ENCODE measurements around the gene ATOH8. TPM values are rescaled to one million over a fixed set of nuclear protein-coding genes. Genes with fewer than 3 reads are reported as not detected.

Gene ATOH8
- total RNA-seq, 1 experiment from 2014 or later = 7.2 TPM

DNA sequence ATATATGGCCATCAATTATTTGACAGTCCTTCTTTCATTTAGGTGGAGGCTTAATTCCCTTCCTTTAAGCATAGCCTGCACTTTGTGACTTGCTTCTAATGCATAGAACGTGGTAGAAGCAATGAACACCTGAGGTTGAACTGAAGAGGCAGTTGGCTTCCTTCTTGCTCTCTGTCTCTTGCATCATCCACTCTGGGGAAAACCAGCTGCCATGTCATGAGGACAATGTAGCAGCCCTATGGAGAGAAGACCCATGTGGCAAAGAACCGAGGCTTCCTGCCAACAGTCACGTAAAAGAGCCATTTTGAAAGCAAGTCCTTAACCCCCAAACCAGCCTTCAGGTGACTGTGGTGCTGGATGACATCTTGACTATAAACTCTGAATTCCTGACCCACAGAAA lies 46.8 kb downstream of the ATOH8 start:
- DNase-seq (ENCODE audit: low read depth) = no peak

DNA sequence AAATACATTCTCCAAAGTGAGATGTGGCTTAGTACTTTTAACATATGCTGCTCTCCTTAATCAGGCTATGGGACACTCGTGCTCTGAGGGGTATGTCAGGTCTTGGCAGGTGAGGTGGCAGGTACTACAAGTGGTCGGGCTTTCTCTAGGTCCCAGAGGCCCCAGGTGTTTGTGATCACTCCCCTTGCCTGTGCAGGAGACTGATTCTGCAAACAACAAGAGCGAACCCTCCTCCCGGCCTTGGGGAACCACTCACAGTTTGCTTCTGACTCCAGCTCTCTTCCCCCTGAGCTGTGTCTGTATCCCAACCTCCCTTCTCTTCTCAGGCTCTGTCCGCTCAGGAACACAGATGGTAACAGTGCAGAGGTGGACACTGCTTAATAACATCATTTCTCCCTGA lies 48.1 kb downstream of the ATOH8 start:
- no peak for DNase-seq (ENCODE audit: low read depth)

- no peak for DNase-seq (ENCODE audit: low read depth)
Measured at GRCh38 chr2:85802354-85803103, 48.7 kb downstream of the ATOH8 start.

DNA sequence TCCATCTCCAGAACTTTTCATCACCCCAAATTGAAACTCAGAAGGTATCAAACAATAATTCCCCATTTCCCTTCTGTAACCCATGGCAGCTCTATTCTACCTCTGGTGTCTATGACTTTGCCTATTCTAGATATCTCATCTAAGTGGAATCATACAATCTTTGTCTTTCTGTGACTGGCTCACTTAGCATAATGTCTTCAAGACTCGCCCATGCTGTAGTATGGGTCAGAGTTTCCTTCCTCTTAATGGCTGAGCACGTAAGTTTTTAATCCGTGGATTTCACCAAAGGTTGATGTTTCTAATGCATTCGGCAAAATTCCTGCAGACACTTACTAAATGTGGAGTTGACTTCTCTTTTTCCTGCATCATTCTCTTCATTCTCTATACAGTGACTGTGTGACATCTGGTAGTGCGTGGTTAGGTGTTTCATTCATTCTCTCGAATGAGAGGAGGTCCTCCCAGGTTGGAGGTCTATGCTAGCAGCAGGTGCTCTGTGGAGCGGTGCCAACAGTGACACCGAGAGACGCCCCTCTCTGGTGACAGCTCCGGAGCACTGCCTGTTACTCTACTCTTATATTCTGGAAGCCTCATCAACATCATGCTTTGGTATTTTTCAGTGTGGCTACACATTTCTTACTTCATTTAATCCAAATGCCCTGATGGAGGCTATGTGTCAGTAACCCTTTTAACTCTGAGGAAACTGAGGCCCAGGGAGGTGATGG lies 50.1 kb downstream of the ATOH8 start:
- no peak for DNase-seq (ENCODE audit: low read depth)

- peak; percentile 21 for DNase-seq (ENCODE audit: low read depth)
Measured at GRCh38 chr2:85804583-85804982, 50.8 kb downstream of the ATOH8 start.

- no peak for DNase-seq (ENCODE audit: low read depth)
Measured at GRCh38 chr2:85806358-85807118, 52.7 kb downstream of the ATOH8 start.

DNA sequence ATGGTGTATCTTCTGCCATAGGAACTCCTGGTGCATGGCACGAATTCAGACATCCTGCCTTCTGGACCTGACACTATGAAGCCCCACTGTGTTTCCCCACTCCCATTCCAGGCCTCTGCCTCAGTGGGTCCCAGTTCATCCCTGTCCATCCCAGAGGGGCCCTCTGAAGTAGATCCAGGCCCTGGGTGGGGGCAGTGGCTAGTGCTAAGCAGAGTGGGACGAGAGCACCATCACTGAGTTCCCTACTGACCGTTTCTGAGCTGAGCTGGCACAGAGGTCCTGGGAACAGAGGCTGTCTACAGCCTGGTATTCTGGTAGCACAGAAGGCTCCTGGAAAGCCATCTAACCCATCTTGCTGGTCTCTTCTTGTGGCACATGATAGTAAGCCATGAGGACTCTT lies 54.0 kb downstream of the ATOH8 start:
- DNase-seq (ENCODE audit: low read depth) = no peak

DNA sequence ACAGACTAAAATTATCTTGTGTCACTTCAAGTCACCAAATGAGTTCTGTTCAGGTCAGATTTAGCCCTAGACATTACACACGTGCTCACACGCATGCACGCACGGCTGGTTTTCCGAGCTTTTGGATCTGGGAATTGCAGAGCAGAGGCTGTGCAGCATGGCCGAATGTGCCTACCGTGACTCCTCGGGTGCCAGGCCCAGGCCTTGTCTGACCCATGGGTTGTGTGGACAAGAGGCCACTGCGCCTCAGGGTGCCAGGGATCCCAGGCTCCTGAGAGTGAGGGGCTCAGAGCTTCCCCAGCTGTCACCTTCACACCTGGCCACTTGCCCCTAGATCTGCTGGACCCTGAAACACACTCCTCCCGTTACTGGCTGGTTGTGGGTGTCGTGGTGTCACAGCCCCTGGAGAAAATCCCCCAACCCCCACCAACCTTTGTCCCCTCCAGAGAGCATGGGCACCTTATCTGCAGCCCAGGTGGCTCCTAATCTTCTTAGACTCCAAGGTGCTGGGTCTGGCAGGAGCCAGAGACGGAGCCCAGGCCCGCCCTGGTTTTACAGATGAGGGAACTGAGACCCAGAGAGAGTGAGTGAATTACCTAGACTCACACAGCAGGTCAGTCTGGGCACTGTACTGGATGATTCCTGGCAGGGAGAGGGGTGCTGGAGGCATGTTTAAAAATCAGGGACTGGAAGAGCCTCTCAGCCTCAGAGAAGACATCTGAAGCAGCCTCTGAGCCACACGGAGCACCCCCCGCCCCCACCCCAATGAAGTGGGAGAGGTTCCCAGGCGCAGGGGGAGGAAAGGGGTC lies 56.8 kb downstream of the ATOH8 start:
- no peak for DNase-seq (ENCODE audit: low read depth)

- no peak for DNase-seq (ENCODE audit: low read depth)
Measured at GRCh38 chr2:85811180-85812093, 57.6 kb downstream of the ATOH8 start.

- no peak for DNase-seq (ENCODE audit: low read depth)
Measured at GRCh38 chr2:85812094-85812735, 58.4 kb downstream of the ATOH8 start.

DNA sequence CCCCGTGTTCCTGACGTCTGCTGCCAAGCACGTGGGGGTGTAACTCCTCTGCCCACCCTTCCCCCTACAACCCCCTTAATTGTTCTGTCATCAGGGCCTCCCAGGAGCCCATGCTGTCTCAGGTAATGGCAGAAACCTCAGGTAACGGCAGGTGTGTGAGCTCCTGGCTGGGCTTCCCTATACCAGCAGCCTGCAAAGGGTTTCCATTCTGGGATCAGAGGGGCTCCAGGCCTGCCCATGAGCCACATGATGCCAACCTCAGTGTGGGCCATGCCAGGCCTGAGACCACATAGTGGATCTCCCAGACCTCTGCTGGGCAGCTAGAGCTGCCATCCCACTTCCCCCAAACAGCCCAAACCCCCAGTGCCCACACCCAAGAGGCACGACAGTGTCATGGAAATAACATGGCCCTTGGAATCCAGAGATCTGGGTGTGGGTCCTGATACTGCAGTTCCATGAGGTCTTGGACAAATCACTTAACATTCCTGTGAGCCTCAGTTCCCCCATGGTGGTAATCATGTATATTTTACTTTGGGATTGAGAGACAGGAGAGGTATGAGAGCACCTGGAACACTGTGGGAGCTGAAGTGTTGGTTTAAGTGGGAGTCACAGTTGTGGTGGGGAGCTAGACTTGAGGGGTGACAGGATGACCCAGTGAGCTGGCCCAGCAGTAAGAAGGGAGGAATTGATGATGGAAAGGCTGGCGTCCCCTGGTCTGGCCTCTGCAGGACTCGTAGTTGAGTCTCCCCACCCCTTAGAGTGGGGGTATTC lies 59.6 kb downstream of the ATOH8 start:
- DNase-seq (ENCODE audit: low read depth) = no peak

DNA sequence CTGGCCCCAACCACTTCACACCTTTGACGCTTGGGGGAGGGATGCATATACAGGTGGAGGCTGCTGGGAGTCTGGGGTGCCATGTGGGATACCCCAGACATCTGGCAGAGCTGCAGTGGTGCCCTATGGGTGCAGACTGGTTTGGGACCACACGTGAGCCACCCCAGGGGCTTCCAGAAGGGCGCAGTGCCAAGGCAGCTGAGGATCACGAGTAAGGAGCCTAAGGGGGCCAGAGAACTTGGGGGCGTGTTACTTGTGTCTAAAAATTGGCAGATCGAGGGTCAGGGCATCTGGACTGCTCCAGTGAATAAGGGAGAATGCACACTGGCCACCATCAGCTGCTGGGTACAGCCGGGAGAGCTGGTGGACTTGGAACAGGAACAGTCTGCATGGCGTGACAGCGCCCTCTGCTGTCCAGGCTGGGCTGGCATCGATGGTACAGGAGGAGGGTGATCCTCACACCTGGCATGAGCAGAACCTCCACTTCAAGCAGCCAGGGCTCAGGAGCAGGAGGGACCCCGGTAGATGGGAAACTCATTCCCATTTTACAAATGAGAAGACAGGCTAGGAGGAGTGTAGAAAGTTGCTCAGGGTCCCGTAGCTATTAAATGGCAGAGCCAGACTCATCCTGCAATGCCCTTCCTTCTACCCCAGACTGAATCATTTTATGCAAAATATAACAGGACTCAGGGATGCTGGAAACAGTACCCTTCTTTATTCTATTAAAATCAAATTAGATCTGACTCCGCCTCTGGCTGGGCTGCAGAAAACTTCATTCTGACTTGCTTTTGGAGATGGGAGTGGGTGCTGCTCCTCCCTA lies 60.4 kb downstream of the ATOH8 start:
- peak; percentile 78 for DNase-seq (ENCODE audit: low read depth)

GRCh38 chr2:85814802-85815550 lies 61.2 kb downstream of the ATOH8 start:
- no peak for DNase-seq (ENCODE audit: low read depth)

DNA sequence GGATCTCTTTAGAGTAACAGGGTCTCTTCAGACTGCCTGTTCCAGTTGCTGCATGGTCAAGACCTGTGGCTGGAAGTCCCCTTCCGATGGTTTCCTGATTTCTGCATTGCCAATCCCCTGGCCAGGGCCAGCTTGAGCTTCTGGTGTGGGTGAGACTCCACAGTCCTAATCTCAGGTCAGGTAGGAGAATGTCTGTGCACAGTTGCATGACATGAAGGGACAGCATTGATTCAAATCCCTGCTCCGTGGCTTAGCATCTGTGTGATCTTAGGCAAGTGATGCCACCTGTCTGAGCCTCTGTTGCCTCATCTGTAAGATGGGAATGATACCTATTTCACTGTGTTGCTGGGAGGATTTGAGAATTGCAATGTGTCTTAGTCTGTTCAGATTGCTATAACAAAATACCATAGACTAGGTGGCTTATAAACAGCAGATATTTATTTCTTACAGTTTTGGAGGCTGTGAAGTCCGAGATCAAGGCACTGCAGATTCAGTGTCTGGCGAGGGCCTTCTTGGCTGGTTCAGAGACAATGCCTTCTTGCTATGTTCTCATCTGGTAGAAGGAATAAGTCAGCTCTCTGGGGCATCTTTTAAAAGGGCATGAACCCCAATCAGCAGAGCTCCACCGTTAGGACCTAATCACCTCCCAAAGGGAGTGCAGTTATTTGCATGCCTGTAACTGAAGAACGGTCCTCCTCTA lies 66.2 kb downstream of the ATOH8 start:
- DNase-seq (ENCODE audit: low read depth) = no peak

DNA sequence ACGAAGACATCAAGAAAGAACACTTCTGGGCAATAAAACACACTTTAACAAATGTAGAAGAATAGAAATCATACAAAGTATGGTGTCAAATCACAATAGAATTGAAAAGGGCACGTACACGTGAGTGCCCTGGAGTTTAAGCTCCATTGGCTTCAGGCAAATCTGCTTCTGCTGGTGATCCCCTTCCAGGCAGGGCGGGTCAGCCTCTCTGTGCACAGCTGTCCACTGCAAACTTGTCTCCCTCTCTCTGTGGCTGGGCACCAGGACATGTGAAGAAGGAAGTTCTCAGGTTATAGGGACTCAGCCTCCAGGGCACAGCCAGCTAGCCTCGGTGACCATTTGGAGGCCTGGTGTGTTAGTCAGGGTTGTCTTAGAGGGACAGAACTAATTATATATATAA lies 69.0 kb downstream of the ATOH8 start:
- DNase-seq (ENCODE audit: low read depth) = no peak

GRCh38 chr2:85823951-85824350 lies 70.2 kb downstream of the ATOH8 start:
- DNase-seq (ENCODE audit: low read depth) = no peak

Data from RPMI7951 (cell line).